H9 (cell line): Measurements from ENCODE around the gene MST1. TPM values are rescaled to one million over a fixed set of nuclear protein-coding genes. Genes with fewer than 3 reads are reported as not detected.

ENCODE experiments used
- DNase-seq: peaks from one replicate; pipeline ENCODE4 v3.0.0-alpha.2; 2017
- H2AFZ ChIP-seq: one replicate; pipeline ENCODE4 v1.6.1; 2013; ENCODE audit warnings: mild to moderate bottlenecking, low read length, control low read depth, moderate library complexity
- H2AK5ac ChIP-seq: 2 replicates; pipeline ENCODE4 v1.6.1; 2013; ENCODE audit warnings: low read length, control low read depth, mixed read lengths; ENCODE audit not compliant: insufficient read length
- H2BK120ac ChIP-seq: one replicate; pipeline ENCODE4 v1.6.1; 2013; ENCODE audit warnings: low read depth, mild to moderate bottlenecking, low read length, control low read depth, inconsistent platforms; ENCODE audit not compliant: poor library complexity, severe bottlenecking
- H2BK12ac ChIP-seq: 2 replicates; pipeline ENCODE4 v1.6.1; 2013; ENCODE audit warnings: low read length, control low read depth, mixed read lengths, low read depth; ENCODE audit not compliant: insufficient read length
- H2BK15ac ChIP-seq: 2 replicates; pipeline ENCODE4 v1.6.1; 2013; ENCODE audit warnings: low read depth, low read length, control low read depth
- H2BK20ac ChIP-seq: one replicate; pipeline ENCODE4 v1.6.1; 2013; ENCODE audit warnings: low read depth, mild to moderate bottlenecking, low read length, control low read depth, inconsistent platforms; ENCODE audit not compliant: poor library complexity, severe bottlenecking
- H2BK5ac ChIP-seq: 2 replicates; pipeline ENCODE4 v1.6.1; 2013; ENCODE audit warnings: low read length, control low read depth, mixed read lengths; ENCODE audit not compliant: insufficient read length
- H3K14ac ChIP-seq: 2 replicates; pipeline ENCODE4 v1.6.1; 2013; ENCODE audit warnings: low read length, control low read depth; ENCODE audit not compliant: insufficient read depth
- H3K18ac ChIP-seq: 2 replicates; pipeline ENCODE4 v1.6.1; 2013; ENCODE audit warnings: low read depth, mild to moderate bottlenecking, mixed read lengths, low read length, control low read depth; ENCODE audit not compliant: insufficient read length
- H3K23ac ChIP-seq: 2 replicates; pipeline ENCODE4 v1.6.1; 2013; ENCODE audit warnings: low read length, control low read depth, mixed read lengths, low read depth; ENCODE audit not compliant: insufficient read length
- H3K23me2 ChIP-seq: 2 replicates; pipeline ENCODE4 v1.6.1; 2013; ENCODE audit warnings: low read depth, mild to moderate bottlenecking, mixed read lengths, low read length, control low read depth; ENCODE audit not compliant: insufficient read length, poor library complexity, severe bottlenecking
- H3K27ac ChIP-seq: 2 replicates; pipeline ENCODE4 v1.5.1; 2013; ENCODE audit warnings: low read length, control low read depth, mixed read lengths, low read depth; ENCODE audit not compliant: insufficient read length
- H3K27me3 ChIP-seq: 2 replicates; pipeline ENCODE4 v1.6.1; 2013; ENCODE audit warnings: low read length, control low read depth, inconsistent platforms; ENCODE audit not compliant: insufficient read depth
- H3K4ac ChIP-seq: 2 replicates; pipeline ENCODE4 v1.6.1; 2013; ENCODE audit warnings: low read depth, mild to moderate bottlenecking, control low read depth, inconsistent platforms, low read length, moderate library complexity
- H3K4me1 ChIP-seq: 2 replicates; pipeline ENCODE4 v1.6.1; 2013; ENCODE audit warnings: low read length, control low read depth, inconsistent platforms; ENCODE audit not compliant: insufficient read depth
- H3K4me2 ChIP-seq: 2 replicates; pipeline ENCODE4 v1.6.1; 2013; ENCODE audit warnings: low read length, control low read depth, mixed read lengths; ENCODE audit not compliant: insufficient read length, insufficient read depth
- H3K56ac ChIP-seq: 2 replicates; pipeline ENCODE4 v1.6.1; 2013; ENCODE audit warnings: low read depth, mild to moderate bottlenecking, mixed read lengths, low read length, control low read depth; ENCODE audit not compliant: insufficient read length
- H3K79me1 ChIP-seq: 2 replicates; pipeline ENCODE4 v1.6.1; 2013; ENCODE audit warnings: low read depth, mild to moderate bottlenecking, moderate library complexity, low read length, control low read depth, inconsistent platforms; ENCODE audit not compliant: insufficient read depth, poor library complexity, severe bottlenecking
- H3K79me2 ChIP-seq: 2 replicates; pipeline ENCODE4 v1.6.1; 2013; ENCODE audit warnings: low read length, control low read depth, inconsistent platforms; ENCODE audit not compliant: insufficient read depth
- H3K9ac ChIP-seq: 2 replicates; pipeline ENCODE4 v1.6.1; 2013; ENCODE audit warnings: low read length, control low read depth, mixed read lengths; ENCODE audit not compliant: insufficient read length; ENCODE audit errors: extremely low read depth
- H3K9me3 ChIP-seq: one replicate; pipeline ENCODE4 v1.6.1; 2013; ENCODE audit warnings: low read depth, low read length, inconsistent platforms; ENCODE audit not compliant: control insufficient read depth
- H3T11ph ChIP-seq: one replicate; pipeline ENCODE4 v1.6.1; 2013; ENCODE audit warnings: mild to moderate bottlenecking, low read length, control low read depth, inconsistent platforms
- H4K20me1 ChIP-seq: one replicate; pipeline ENCODE4 v1.6.1; 2013; ENCODE audit not compliant: control insufficient read depth, insufficient read length, insufficient read depth
- H4K5ac ChIP-seq: 2 replicates; pipeline ENCODE4 v1.6.1; 2013; ENCODE audit warnings: low read depth, mild to moderate bottlenecking, mixed read lengths, low read length, control low read depth; ENCODE audit not compliant: insufficient read length
- H4K8ac ChIP-seq: replicated peaks from 2 replicates; pipeline ENCODE4 v1.6.1; 2013; ENCODE audit warnings: low read length, control low read depth, mixed read lengths, low read depth; ENCODE audit not compliant: insufficient read length
- H4K91ac ChIP-seq: 2 replicates; pipeline ENCODE4 v1.6.1; 2013; ENCODE audit warnings: low read depth, mild to moderate bottlenecking, moderate library complexity, mixed read lengths, low read length, control low read depth; ENCODE audit not compliant: insufficient read length
- H3K27ac Mint-ChIP-seq, 3 experiments: 2 replicates in 2 of 3; 3 replicates in 1 of 3; pipeline ENCODE4 v1.8.0; 2020 to 2021; ENCODE audit warnings: mixed read lengths in 3 of 3, mild to moderate bottlenecking in 1 of 3, moderate library complexity in 1 of 3
- H3K27me3 Mint-ChIP-seq: 2 replicates; pipeline ENCODE4 v1.8.0; 2021; ENCODE audit warnings: low read depth, mild to moderate bottlenecking, moderate library complexity, mixed read lengths
- H3K36me3 Mint-ChIP-seq, 3 experiments: 2 replicates in 2 of 3; 3 replicates in 1 of 3; pipeline ENCODE4 v1.8.0; 2020 to 2021; ENCODE audit warnings: low read depth in 3 of 3, mixed read lengths in 3 of 3; ENCODE audit not compliant: insufficient read depth in 1 of 3
- H3K4me1 Mint-ChIP-seq, 2 experiments: 2 replicates each; pipeline ENCODE4 v1.8.0; 2020; ENCODE audit warnings: mixed read lengths in 2 of 2
- H3K4me3 Mint-ChIP-seq, 2 experiments: 2 replicates in 1 of 2; 3 replicates in 1 of 2; pipeline ENCODE4 v1.8.0; 2020 to 2021; ENCODE audit warnings: mild to moderate bottlenecking in 2 of 2, mixed read lengths in 2 of 2, moderate library complexity in 1 of 2
- H3K9me3 Mint-ChIP-seq, 2 experiments: 2 replicates in 1 of 2; 3 replicates in 1 of 2; pipeline ENCODE4 v1.8.0; 2020; ENCODE audit warnings: mild to moderate bottlenecking in 2 of 2, mixed read lengths in 2 of 2, moderate library complexity in 1 of 2
- whole genome bisulfite sequencing: extraction: QIAGEN DNeasy Blood & Tissue Kit; methylation state at CpG from one replicate; pipeline ENCODE4 v1.1.7; 2013; ENCODE audit warnings: missing lambda C conversion rate, low lambda C conversion rate, mixed read lengths; ENCODE audit not compliant: insufficient read length; ENCODE audit errors: extremely low coverage; 5-methylcytosine and 5-hydroxymethylcytosine counted together
- total RNA-seq: library from RNA; stranded (reverse); gene quantifications from 2 replicates; pipeline ENCODE4 v1.2.1, GENCODE V29; 2021
- TF ChIP-seq, protein P1 (sequence below): fragments of 200-600 bp; sonication (generic); conservative IDR thresholded peaks from 3 replicates; pipeline ENCODE4 v1.8.0; 2021; ENCODE audit warnings: antibody characterized with exemption, mild to moderate bottlenecking

The MST1 gene
- total RNA-seq, 1 experiment from 2014 or later, result 8.9 TPM

DNA sequence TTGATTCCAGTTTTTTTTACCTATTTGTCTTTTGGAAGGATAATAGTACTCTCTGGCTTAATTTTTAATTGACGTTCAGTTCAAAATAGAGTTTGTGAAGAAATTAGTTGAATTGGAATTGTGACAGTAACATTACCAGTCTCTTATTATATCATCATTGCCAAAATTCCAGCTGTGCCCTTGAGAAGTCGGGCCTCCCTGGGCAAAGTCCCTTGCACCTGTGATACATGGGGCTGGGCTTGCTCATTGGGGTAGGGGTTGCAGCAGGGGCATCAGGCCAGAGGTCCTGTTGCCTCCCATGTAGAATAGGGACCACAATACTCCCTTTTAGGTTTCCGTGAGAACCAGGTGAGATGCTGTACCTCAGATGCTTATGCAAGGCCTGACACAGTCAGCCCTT, 43.0 kb downstream of the MST1 start:
- Histone ChIP-seq H2BK12ac (no peak overlapping the region), H3K79me2 (no peaks in the 10 kb centered on the region), H3K4me2 (no peak overlapping the region), H4K91ac (no peak overlapping the region), H3K4ac (no peak overlapping the region), H4K20me1 (no peaks in the 10 kb centered on the region), H3K18ac (no peak overlapping the region), H2BK120ac (no peak overlapping the region), H3T11ph (no peak overlapping the region), H2BK5ac (no peak overlapping the region), H3K23ac (no peak overlapping the region), H3K14ac (no peak overlapping the region; the same call in 1 of the 2 replicates), H2BK15ac (no peak overlapping the region), H3K79me1 (no peaks in the 10 kb centered on the region), H4K8ac (no peak overlapping the region), H2BK20ac (no peak overlapping the region), H3K4me1 (no peaks in the 10 kb centered on the region), H3K23me2 (no peaks in the 10 kb centered on the region), H3K27ac (no peak overlapping the region), H3K27me3 (no peaks in the 10 kb centered on the region), H3K9ac (no peak overlapping the region), H3K9me3 (no peaks in the 10 kb centered on the region), H3K56ac (no peak overlapping the region), H4K5ac (no peak overlapping the region), H2AFZ (no peak overlapping the region), H2AK5ac (no peak overlapping the region)
- TF ChIP-seq, protein P1, sequence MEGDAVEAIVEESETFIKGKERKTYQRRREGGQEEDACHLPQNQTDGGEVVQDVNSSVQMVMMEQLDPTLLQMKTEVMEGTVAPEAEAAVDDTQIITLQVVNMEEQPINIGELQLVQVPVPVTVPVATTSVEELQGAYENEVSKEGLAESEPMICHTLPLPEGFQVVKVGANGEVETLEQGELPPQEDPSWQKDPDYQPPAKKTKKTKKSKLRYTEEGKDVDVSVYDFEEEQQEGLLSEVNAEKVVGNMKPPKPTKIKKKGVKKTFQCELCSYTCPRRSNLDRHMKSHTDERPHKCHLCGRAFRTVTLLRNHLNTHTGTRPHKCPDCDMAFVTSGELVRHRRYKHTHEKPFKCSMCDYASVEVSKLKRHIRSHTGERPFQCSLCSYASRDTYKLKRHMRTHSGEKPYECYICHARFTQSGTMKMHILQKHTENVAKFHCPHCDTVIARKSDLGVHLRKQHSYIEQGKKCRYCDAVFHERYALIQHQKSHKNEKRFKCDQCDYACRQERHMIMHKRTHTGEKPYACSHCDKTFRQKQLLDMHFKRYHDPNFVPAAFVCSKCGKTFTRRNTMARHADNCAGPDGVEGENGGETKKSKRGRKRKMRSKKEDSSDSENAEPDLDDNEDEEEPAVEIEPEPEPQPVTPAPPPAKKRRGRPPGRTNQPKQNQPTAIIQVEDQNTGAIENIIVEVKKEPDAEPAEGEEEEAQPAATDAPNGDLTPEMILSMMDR, result no peak
- Mint-ChIP-seq H3K27me3 (no peaks in the 10 kb centered on the region), H3K27ac (no peak overlapping the region), H3K36me3 (no peaks in the 10 kb centered on the region), H3K4me1 (no peaks in the 10 kb centered on the region), H3K4me3 (no peak overlapping the region), H3K9me3 (no peaks in the 10 kb centered on the region)
- no peak for DNase-seq
- WGBS, result no CpG with 5 or more reads among the region's 3 CpGs
